T47D (cell line): ENCODE measurements around the gene ZDHHC14.
A peak's percentile ranks its signal among the peaks of the same experiment; 100 is the strongest.
"Not testable (repeated sequence)": the region's sequence is repeated elsewhere in the genome, so short reads cannot be mapped to it uniquely, and the experiment has no call there.

Experiments
- DNase-seq, 2 experiments: peaks; one replicate each; pipeline versions ENCODE4 v3.0.0 to v3.0.0-alpha.2; 2011 to 2012; ENCODE audit warnings: low read depth in 1 of 2, low spot score in 1 of 2
- JUND ChIP-seq: IDR thresholded peaks from 2 replicates; pipeline ENCODE4 v1.6.1; 2012; ENCODE audit warnings: low read depth
- in situ Hi-C: cut with HindIII; loops from 2 replicates; pipeline ENCODE4 v1.10.0; 2016; ENCODE audit warnings: low sequenced_read_pairs, low pct_unique_long_range_greater_than_20kb

ZDHHC14 gene

GRCh38 chr6:157561414-157561790, 180.4 kb downstream of the ZDHHC14 start:
- no peak for DNase-seq
- no peak for TF ChIP-seq JUND
- in situ Hi-C loops, result no loop called here

- in situ Hi-C loops, result no loop called here
- DNase-seq, result no peak
- no peak for TF ChIP-seq JUND
Measured at GRCh38 chr6:157561929-157562810, 181.2 kb downstream of the ZDHHC14 start.

- DNase-seq, result no peak
- no peak for TF ChIP-seq JUND
- in situ Hi-C loops, result no loop called here
Measured at GRCh38 chr6:157562997-157563396, 182.0 kb downstream of the ZDHHC14 start.

GRCh38 chr6:157563611-157564284, 182.8 kb downstream of the ZDHHC14 start:
- DNase-seq, result no peak
- in situ Hi-C loops, result no loop called here
- no peak for TF ChIP-seq JUND

- no peak for TF ChIP-seq JUND
- DNase-seq, result no peak
- in situ Hi-C loops, result no loop called here
Measured at GRCh38 chr6:157568702-157569101, 187.7 kb downstream of the ZDHHC14 start.

- DNase-seq, result no peak
- TF ChIP-seq JUND, result no peak
- in situ Hi-C loops, result no loop called here
Measured at GRCh38 chr6:157569543-157569942, 188.6 kb downstream of the ZDHHC14 start.

GRCh38 chr6:157570104-157570503, 189.1 kb downstream of the ZDHHC14 start:
- DNase-seq, result peak in 1 of 2 experiments; percentile 23
- no peak for TF ChIP-seq JUND
- in situ Hi-C loops, result no loop called here

GRCh38 chr6:157570752-157571151, 189.8 kb downstream of the ZDHHC14 start:
- no peak for DNase-seq
- in situ Hi-C loops, result no loop called here

GRCh38 chr6:157571269-157571668, 190.3 kb downstream of the ZDHHC14 start:
- no peak for DNase-seq
- TF ChIP-seq JUND, result no peak
- in situ Hi-C loops, result no loop called here

More at GRCh38 chr6:157570752-157571151, 189.8 kb downstream of the ZDHHC14 start:
- no peak for TF ChIP-seq JUND

- no peak for TF ChIP-seq JUND
- no peak for DNase-seq
- in situ Hi-C loops, result no loop called here
Measured at GRCh38 chr6:157571950-157572349, 191.0 kb downstream of the ZDHHC14 start.

- DNase-seq, result no peak
- TF ChIP-seq JUND, result no peak
- in situ Hi-C loops, result no loop called here
Measured at GRCh38 chr6:157574851-157575424, 193.9 kb downstream of the ZDHHC14 start.

- DNase-seq, result no peak
- in situ Hi-C loops, result no loop called here
- TF ChIP-seq JUND, result no peak
Measured at GRCh38 chr6:157575436-157576145, 194.6 kb downstream of the ZDHHC14 start.

GRCh38 chr6:157576991-157577390, 196.0 kb downstream of the ZDHHC14 start:
- DNase-seq, result not testable (repeated sequence)

GRCh38 chr6:157578527-157578926, 197.5 kb downstream of the ZDHHC14 start:
- in situ Hi-C loops, DNase-seq: not testable (repeated sequence)

More at GRCh38 chr6:157576991-157577390, 196.0 kb downstream of the ZDHHC14 start:
- in situ Hi-C loops, result not testable (repeated sequence)
